IMR-90 (cell line): ENCODE measurements around the gene ZBP1.

Experiments used
- BHLHE40 ChIP-seq: fragments of 150-350 bp; IDR thresholded peaks from 2 replicates; pipeline ENCODE4 v1.6.1; 2016; ENCODE audit warnings: mild to moderate bottlenecking, low read depth, low read length
- CEBPB ChIP-seq: IDR thresholded peaks from 2 replicates; pipeline ENCODE4 v1.6.1; 2012; ENCODE audit warnings: low read depth, low read length, improper control_type of control experiment
- CHD1 ChIP-seq: IDR thresholded peaks from 2 replicates; pipeline ENCODE4 v1.6.1; 2012; ENCODE audit warnings: low read depth, low read length, improper control_type of control experiment
- CTCF ChIP-seq: conservative IDR thresholded peaks from 2 replicates; pipeline ENCODE4 v1.5.1; 2012; ENCODE audit warnings: mild to moderate bottlenecking, low read depth, low read length, improper control_type of control experiment
- ELK1 ChIP-seq: fragments of 150-350 bp; IDR thresholded peaks from 2 replicates; pipeline ENCODE4 v1.6.1; 2016; ENCODE audit warnings: low read depth, mild to moderate bottlenecking, low read length, moderate library complexity, borderline replicate concordance
- FOS ChIP-seq: fragments of 150-350 bp; IDR thresholded peaks from 2 replicates; pipeline ENCODE4 v1.6.1; 2016; ENCODE audit warnings: low read depth, low read length
- MAFK ChIP-seq: IDR thresholded peaks from 2 replicates; pipeline ENCODE4 v1.6.1; 2012; ENCODE audit warnings: low read depth, low read length, improper control_type of control experiment
- MAZ ChIP-seq: IDR thresholded peaks from 2 replicates; pipeline ENCODE4 v1.6.1; 2012; ENCODE audit warnings: low read depth, mild to moderate bottlenecking, low read length, improper control_type of control experiment, moderate library complexity, borderline replicate concordance
- MXI1 ChIP-seq: IDR thresholded peaks from 2 replicates; pipeline ENCODE4 v1.6.1; 2012; ENCODE audit warnings: low read depth, mild to moderate bottlenecking, low read length, moderate library complexity, borderline replicate concordance
- POLR2A ChIP-seq: IDR thresholded peaks from 2 replicates; pipeline ENCODE4 v1.6.1; 2012; ENCODE audit warnings: mild to moderate bottlenecking, low read depth, low read length
- RAD21 ChIP-seq: IDR thresholded peaks from 2 replicates; pipeline ENCODE4 v1.6.1; 2012; ENCODE audit warnings: low read length, improper control_type of control experiment
- RFX5 ChIP-seq: IDR thresholded peaks from 2 replicates; pipeline ENCODE4 v1.8.0; 2012; ENCODE audit warnings: low read depth, mild to moderate bottlenecking, low read length, moderate library complexity
- SMC3 ChIP-seq: fragments of 150-350 bp; IDR thresholded peaks from 2 replicates; pipeline ENCODE4 v1.6.1; 2016; ENCODE audit warnings: low read depth, mild to moderate bottlenecking, antibody characterized with exemption, low read length, moderate library complexity
- USF2 ChIP-seq: fragments of 150-350 bp; IDR thresholded peaks from 2 replicates; pipeline ENCODE4 v1.6.1; 2017; ENCODE audit warnings: mild to moderate bottlenecking, antibody characterized with exemption, low read length, low read depth

- no peak for TF ChIP-seq FOS
- TF ChIP-seq CTCF, result no peak
- no peak for TF ChIP-seq POLR2A
- TF ChIP-seq MAZ, result no peak
- TF ChIP-seq BHLHE40, result no peak
- TF ChIP-seq RAD21, result no peak
- no peak for TF ChIP-seq SMC3
- TF ChIP-seq ELK1, result no peak
- no peak for TF ChIP-seq CEBPB
- no peak for TF ChIP-seq RFX5
- no peak for TF ChIP-seq CHD1
- TF ChIP-seq USF2, result no peak
- TF ChIP-seq MAFK, result no peak
- no peak for TF ChIP-seq MXI1
These were observed 7.1 kb upstream of the ZBP1 start for GRCh38 chr20:57627339-57627738.
